Measurements from ENCODE around the gene ZNF473. TPM values are rescaled to one million over a fixed set of nuclear protein-coding genes. Genes with fewer than 3 reads are reported as not detected.

The ZNF473 gene
- polyA plus RNA-seq, 2 of the 4 experiments (the other 2 are of a cell fraction): 6.9 to 17.0 TPM

- H3K9me3 ChIP-seq: no peaks in the 10 kb centered on the region
- FAIRE-seq (no peak), DNase-seq (ENCODE audit: low read depth in 1 of 2, low spot score in 1 of 2) (no peak), ATAC-seq (no peak)
- H3K4me3 ChIP-seq: no peak overlapping the region
- TF ChIP-seq JUN (IDR thresholded peaks at IDR 0.05): no peak
- no peak for TF ChIP-seq ZC3H11A (IDR thresholded peaks at IDR 0.05)
- no peak for TF ChIP-seq POLR2A (IDR thresholded peaks at IDR 0.05; ENCODE audit: low read length)
- no peak overlapping the region for H3K4me2 ChIP-seq
- no peak overlapping the region for H3K27ac ChIP-seq
- CTCF ChIA-PET: interaction anchor here (1.0 to 6.8 kb wide), 3 partner anchors 12 to 40 kb away, joined by 3 to 43 read pairs (median 5); no protein-coding TSS in a partner anchor
- WGBS (ENCODE audit: missing lambda C conversion rate): 77% methylated on average over 18 of the region's 18 CpGs
- POLR2A ChIA-PET: no interaction called here
- H3K4me1 ChIP-seq: no peaks in the 10 kb centered on the region
These were observed 47.9 kb upstream of the ZNF473 start for GRCh38 chr19:49977881-49978280.

GRCh38 chr19:49978324-49978723 is 47.5 kb upstream of the ZNF473 start:
- ATAC-seq: no peak
- CTCF ChIA-PET: interaction anchor here (1.0 to 6.8 kb wide), 4 partner anchors 28 to 158 kb away, joined by 3 to 43 read pairs (median 4); no protein-coding TSS in a partner anchor
- Histone ChIP-seq H3K4me2 (no peak overlapping the region), H3K4me1 (no peaks in the 10 kb centered on the region), H3K4me3 (no peak overlapping the region), H3K9me3 (no peaks in the 10 kb centered on the region), H3K27ac (no peak overlapping the region)
- WGBS (ENCODE audit: missing lambda C conversion rate): 77% methylated on average over 11 of the region's 11 CpGs
- TF ChIP-seq JUN (IDR thresholded peaks at IDR 0.05) (no peak), NFE2L2 (conservative IDR thresholded peaks at IDR 0.05; ENCODE audit: low read length) (no peak), MAZ (IDR thresholded peaks at IDR 0.05; ENCODE audit: borderline replicate concordance, low read depth, low read length) (no peak), EHMT2 (IDR thresholded peaks at IDR 0.05; ENCODE audit: low read depth) (no peak), ZFP36 (IDR thresholded peaks at IDR 0.05; ENCODE audit: borderline replicate concordance, partially characterized antibody) (no peak), HOXB13 (CRISPR knock-in tag; IDR thresholded peaks at IDR 0.05; ENCODE audit: low read depth) (no peak), RCOR1 (IDR thresholded peaks at IDR 0.05; ENCODE audit: low read depth, low read length) (no peak), USF2 (IDR thresholded peaks at IDR 0.05) (no peak), ESRRA (IDR thresholded peaks at IDR 0.05; ENCODE audit: borderline replicate concordance, low read length) (no peak), ELK1 (IDR thresholded peaks at IDR 0.05; ENCODE audit: low read depth, low read length) (no peak), NR3C1 (IDR thresholded peaks at IDR 0.05) (no peak), CBX2 (IDR thresholded peaks at IDR 0.05; ENCODE audit: borderline replicate concordance, low read depth) (no peak), KDM1A (IDR thresholded peaks at IDR 0.05; ENCODE audit: low read depth) (no peak), EP300 (IDR thresholded peaks at IDR 0.05) (no peak), MAFK (IDR thresholded peaks at IDR 0.05; ENCODE audit: partially characterized antibody) (no peak), TFCP2L1 (CRISPR knock-in tag; IDR thresholded peaks at IDR 0.05) (no peak), RFX5 (IDR thresholded peaks at IDR 0.05) (no peak)
- no peak for DNase-seq (ENCODE audit: low read depth in 1 of 2, low spot score in 1 of 2)
- FAIRE-seq: no peak
- POLR2A ChIA-PET: no interaction called here

- ATAC-seq: no peak
- ChIA-PET CTCF (interaction anchor here (1.0 to 8.4 kb wide), 9 partner anchors 16 to 49 kb away, joined by 3 to 78 read pairs (median 5); no protein-coding TSS in a partner anchor), POLR2A (no interaction called here)
- DNase-seq (ENCODE audit: low read depth in 1 of 2, low spot score in 1 of 2): no peak
- WGBS (ENCODE audit: missing lambda C conversion rate): 83% methylated on average over 21 of the region's 21 CpGs
- TF ChIP-seq EP300 (IDR thresholded peaks at IDR 0.05) (no peak), BHLHE40 (IDR thresholded peaks at IDR 0.05; ENCODE audit: low read depth, low read length) (no peak), JUNB (IDR thresholded peaks at IDR 0.05) (no peak), MAFK (IDR thresholded peaks at IDR 0.05; ENCODE audit: partially characterized antibody) (no peak), RCOR1 (IDR thresholded peaks at IDR 0.05; ENCODE audit: low read depth, low read length) (no peak), RFX5 (IDR thresholded peaks at IDR 0.05) (no peak), CHD4 (IDR thresholded peaks at IDR 0.05; ENCODE audit: borderline replicate concordance) (no peak), MYC (IDR thresholded peaks at IDR 0.05; ENCODE audit: borderline replicate concordance, low read length) (no peak), TP53 (CRISPR knock-in tag; IDR thresholded peaks at IDR 0.05) (no peak), ZNF302 (CRISPR knock-in tag; IDR thresholded peaks at IDR 0.05) (no peak)
- Histone ChIP-seq H3K4me2 (no peak overlapping the region), H3K4me3 (no peak overlapping the region), H3K27ac (no peak overlapping the region), H3K9me3 (no peaks in the 10 kb centered on the region), H3K4me1 (no peaks in the 10 kb centered on the region)
- no peak for FAIRE-seq
These were observed 43.9 kb upstream of the ZNF473 start for GRCh38 chr19:49981603-49982593.

All from A549 (cell line).